HG03571 (cell line): Measurements from ENCODE around the gene DBF4.
"Not testable (repeated sequence)": the region's sequence is repeated elsewhere in the genome, so short reads cannot be mapped to it uniquely, and the experiment has no call there.

Experiments
- ATAC-seq: cut with Tn5 transposase; IDR thresholded peaks from one replicate; pipeline ENCODE4 v1.9.1; 2021; ENCODE audit not compliant: unreplicated experiment

The DBF4 gene

GRCh38 chr7:87944547-87944946 is 68.3 kb downstream of the DBF4 start:
- no peak for ATAC-seq

- not testable (repeated sequence) for ATAC-seq
These were observed 69.6 kb downstream of the DBF4 start for GRCh38 chr7:87945926-87946325.

GRCh38 chr7:87948371-87948770 is 72.1 kb downstream of the DBF4 start:
- ATAC-seq, result no peak
